ENCODE data around the gene RALA.
"Not testable (repeated sequence)": the region's sequence is repeated elsewhere in the genome, so short reads cannot be mapped to it uniquely, and the experiment has no call there.

Gene RALA

DNA sequence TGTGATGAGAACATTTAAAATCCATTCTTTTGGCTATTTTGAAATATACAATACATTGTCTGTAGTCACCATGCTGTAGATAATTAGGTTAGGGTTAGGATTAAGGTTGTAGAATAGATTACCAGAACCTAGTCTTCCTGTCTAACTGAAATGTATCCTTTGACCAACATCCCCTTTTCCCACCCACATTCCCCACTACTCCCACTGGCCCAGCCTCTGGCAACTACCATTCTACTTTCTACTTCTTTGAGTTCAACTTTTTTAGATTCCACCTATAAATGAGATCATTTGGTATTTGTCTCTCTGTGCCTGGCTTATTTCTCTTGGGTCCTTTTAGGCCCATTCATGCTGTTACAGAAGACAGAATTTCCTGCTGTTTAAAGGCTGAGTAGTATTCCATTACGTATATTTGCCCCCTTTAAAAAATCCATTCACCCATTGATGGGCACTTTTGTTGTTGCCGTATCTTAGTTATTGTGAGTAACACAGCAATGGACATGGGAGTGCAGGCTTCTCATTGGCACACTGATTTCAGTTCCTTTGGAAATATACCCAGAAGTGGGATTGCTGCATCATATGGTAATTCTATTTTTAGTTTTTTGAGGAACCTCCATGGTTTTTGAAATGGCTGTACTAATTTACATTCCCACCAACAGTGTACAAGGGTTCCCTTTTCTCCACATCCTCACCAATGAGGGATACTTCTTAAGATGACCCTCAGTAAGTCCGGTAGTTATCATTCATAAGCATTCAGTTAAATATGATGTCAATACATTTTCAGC lies 104.0 kb downstream of the RALA start:
- no peak for DNase-seq (ENCODE audit: low spot score)

DNA sequence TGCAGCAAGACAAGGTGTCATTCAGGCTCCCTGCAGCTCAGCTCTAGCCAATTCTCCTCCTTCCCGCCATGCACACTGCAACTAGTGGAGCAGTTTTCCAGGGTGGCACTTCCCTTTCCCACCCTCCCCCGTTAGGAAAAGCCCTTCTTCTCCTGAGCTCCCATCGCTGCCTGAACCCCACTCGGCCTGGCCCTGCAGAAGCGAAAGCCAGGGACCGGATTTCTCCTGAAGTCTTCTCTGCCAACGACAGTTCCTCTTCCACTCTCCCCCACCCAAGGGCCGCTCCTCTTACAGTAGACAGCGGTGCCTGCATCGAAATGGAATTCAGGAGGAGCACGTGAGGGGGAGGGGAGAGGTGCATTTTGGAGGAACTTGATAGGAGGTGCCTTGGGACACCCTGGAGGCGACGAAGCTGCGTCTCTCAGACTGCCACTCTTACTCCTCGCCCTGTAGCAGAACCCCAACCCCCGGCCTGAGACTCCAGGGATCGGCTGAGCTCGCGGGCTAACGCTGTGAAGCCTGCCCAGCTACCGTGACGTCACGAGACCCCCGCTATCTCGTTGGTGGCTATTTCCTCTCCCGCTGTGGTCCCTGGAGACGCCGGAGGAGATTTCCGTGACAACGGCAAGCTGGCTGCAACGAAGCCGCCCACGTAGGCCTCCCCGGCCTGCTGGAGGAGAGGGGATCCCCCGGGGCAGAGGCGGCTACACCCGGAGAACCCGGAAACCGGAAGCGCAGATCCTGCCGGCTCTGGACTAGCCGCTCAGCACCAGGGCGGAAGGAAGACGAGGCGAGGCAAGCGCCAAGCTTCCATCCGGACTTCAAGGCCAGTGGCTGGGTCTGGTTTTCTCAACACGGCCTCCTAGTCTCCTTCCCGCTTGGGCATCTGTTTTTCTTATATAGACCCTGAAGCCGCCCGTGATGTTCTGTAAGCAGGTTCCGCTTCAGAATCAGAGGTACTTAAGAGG lies 109.7 kb downstream of the RALA start:
- DNase-seq (ENCODE audit: low spot score): peak; percentile 95

- peak; percentile 59 for DNase-seq (ENCODE audit: low spot score)
Measured at GRCh38 chr7:39733881-39734632, 110.7 kb downstream of the RALA start.

- DNase-seq (ENCODE audit: low spot score): no peak
Measured at GRCh38 chr7:39734633-39735004, 111.2 kb downstream of the RALA start.

- DNase-seq (ENCODE audit: low spot score): peak; percentile 21
Measured at GRCh38 chr7:39735903-39736302, 112.5 kb downstream of the RALA start.

- peak; percentile 48 for DNase-seq (ENCODE audit: low spot score)
Measured at GRCh38 chr7:39741942-39742623, 118.7 kb downstream of the RALA start.

- DNase-seq (ENCODE audit: low spot score): no peak
Measured at GRCh38 chr7:39744620-39745019, 121.2 kb downstream of the RALA start.

DNA sequence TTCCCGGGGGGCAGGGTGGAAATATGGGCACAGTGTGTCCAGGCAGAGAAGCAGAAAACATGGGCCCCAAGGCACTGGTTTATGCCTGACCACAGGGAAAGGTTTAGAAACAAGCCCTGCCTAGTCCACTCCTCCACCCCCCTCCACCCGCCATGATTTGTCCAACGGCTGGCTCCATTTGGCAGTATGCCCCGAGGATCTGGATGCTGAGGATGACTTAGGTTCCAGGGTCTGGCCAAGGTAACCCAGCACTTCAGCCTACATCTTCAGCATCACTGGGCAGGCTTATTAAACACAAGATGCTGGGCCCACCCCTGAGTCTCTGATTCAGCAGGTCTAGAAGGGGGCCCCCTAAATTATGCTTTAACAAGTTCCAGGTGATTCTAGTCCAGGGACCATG lies 121.9 kb downstream of the RALA start:
- DNase-seq (ENCODE audit: low spot score): no peak

DNA sequence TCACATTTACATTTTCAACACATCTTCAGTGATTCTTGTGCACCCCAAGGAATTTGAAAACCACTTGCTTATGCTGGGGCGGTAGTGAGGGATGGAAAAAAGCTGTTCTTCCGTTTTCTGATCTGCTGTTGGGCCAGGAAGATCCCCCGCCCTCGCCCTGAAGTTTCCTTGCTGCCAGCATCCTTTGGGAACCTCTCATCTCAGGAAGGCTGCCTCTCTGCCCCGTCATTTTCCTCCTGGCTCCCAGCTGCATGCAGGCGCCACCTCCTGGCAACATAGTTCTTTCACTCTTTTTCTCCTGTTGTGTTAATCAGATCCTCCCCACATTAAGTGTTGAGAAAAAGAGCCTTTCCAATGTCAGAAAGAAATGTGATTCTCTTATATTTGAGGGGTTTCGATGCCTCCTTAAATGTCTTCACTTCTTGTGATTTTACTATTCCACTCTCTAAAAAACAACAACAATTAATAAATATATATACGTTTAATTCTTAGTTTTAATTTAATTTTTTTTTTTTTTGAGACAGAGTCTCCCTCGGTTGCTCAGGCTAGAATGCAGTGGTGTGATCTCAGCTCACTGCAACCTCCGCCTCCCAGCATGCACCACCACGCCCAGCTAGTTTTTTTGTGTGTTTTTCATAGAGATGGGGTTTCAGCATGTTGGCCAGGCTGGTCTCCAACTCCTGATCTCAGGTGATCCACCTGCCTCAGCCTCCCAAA lies 122.9 kb downstream of the RALA start:
- DNase-seq (ENCODE audit: low spot score): peak; percentile 73

DNA sequence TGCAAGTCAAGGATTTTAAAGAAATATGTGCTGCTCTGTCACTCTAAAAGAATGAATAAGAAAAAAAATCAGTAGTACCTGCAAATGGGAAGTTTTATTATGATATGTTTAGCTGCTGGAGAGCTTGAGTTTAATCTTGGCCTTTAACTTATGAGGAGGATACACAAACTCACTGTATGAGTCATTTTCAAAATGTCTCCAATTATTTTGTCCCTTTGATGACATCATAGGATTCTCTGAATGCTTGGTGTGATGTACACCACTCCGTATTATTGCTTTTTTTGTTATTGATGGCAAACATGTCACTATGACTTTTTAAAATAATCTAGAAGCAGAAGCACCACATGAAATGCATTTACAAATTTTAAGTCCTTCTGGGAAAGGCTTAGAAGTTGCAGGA lies 125.8 kb downstream of the RALA start:
- DNase-seq (ENCODE audit: low spot score): no peak

DNA sequence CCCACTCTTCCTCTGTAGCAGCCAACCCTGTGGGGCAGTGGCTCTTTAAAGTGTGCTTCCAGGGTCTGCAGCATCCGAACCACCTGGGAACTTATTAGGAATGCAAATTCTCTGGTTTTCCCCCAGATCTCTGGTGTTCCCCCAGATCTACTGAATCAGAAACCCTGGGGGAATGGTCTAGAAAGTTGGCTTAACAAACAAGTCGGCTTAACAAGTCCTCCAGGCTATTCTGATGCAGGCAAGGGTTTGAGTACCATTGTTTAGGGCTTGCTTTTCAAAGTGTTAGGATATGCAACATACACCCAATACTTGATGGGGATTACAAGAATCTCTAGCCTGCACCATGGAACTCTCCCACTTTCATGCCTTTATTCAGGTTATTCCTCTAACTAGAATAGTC lies 126.3 kb downstream of the RALA start:
- no peak for DNase-seq (ENCODE audit: low spot score)

DNA sequence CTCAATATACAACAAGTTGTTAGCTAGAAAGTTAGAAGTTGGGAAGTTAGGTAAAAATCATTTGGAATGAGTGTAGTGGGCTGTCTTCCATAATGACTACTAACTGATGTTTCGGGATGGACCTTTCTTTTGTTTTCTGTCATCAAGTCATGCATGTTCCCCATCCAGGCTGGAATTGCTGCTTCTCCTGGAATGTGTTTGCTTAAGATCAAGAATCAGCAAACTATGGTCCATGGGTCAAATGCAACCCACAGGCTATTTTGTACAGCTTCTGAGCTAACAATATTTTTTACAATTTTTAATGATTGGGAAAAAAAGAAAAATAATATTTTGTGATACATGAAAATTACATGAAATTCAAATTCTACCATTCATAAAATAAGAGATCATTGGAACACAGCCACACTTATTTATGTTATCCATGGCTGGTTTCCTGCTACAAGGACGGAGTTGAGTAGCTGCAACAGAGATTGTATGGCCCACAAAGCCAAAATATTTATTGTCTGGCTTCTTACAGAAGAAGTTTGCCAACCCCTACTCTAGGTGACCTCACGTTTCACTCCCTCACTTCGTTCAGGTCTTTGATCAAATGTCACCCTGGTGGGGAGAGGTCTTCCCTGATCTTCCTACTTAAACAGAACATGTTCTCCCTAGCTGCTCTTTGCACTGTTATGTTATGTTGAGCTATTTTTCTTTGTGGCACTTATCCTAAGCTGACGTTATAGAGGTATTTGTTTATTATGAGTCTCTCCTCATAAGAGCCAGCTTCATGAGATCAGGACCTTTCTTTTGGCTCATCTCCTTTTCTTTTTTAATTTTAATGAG lies 127.1 kb downstream of the RALA start:
- DNase-seq (ENCODE audit: low spot score): no peak

GRCh38 chr7:39753237-39753636 lies 129.9 kb downstream of the RALA start:
- DNase-seq (ENCODE audit: low spot score): not testable (repeated sequence)

DNA sequence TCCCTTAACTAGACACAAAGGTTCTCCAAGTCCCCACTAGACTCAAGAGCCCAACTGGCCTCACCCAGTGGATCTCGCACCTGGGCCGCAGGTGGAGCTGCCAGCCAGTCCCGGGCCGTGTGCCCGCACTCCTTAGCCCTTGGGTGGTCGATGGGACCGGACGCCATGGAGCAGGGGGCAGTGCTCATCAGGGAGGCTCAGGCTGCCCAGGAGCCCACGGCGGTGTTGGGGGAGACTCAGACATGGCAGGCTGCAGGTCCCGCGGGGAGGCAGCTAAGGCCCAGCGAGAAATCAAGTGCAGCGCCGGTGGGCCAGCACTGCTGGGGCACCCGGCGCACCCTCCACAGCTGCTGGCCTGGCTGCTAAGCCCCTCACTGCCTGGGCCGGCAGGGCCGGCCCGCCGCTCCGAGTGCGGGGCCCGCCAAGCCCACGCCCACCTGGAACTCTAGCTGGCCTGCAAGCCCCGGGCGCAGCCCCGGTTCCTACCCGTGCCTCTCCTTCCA lies 130.5 kb downstream of the RALA start:
- DNase-seq (ENCODE audit: low spot score): no peak

DNA sequence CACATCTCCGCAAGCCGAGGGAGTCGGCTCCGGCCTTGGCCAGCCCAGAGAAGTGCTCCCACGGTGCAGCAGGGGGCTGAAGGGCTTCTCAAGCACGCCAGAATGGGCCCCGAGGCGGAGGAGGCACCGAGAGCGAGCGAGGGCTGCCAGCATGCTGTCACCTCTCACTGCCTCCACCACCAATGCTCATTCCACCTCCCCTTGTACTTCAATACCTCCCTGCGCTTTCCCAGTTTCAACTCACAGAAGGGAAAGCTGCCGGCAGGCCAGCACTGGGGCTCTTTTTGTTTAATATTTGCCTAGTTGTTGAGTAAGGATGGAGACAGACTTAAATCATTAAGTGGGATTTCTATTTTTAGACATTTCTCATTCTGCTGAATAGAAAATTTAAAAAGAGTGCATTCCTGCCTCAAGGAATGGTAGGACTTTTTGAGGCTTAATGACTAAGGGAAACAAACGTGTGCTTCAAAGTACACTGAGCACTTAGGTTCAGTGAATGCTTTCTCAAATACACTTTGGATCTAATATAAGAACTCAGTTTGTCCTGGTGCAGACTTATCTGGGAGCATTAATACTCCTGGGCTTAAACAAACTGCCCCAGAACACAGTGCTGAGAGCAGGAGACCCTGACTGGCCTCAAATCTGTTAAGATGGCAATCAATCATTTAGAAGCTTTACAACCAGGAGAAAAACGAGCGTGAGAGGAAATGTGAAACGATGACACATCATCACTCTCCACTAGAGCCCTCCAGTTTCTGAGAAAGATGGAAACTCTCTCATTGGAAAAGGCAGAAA lies 131.2 kb downstream of the RALA start:
- no peak for DNase-seq (ENCODE audit: low spot score)

GRCh38 chr7:39757604-39758003 lies 134.2 kb downstream of the RALA start:
- DNase-seq (ENCODE audit: low spot score): no peak
